CD4-positive, alpha-beta T cell treated with Interleukin-15 for 1 hour (primary cell): Measurements from ENCODE around the gene TATDN3.
A peak's percentile ranks its signal among the peaks of the same experiment; 100 is the strongest.
"Not testable (repeated sequence)": the region's sequence is repeated elsewhere in the genome, so short reads cannot be mapped to it uniquely, and the experiment has no call there.

Source experiments
- DNase-seq: peaks from one replicate; pipeline ENCODE4 v3.0.0-alpha.2; 2020

Gene TATDN3, protein sequence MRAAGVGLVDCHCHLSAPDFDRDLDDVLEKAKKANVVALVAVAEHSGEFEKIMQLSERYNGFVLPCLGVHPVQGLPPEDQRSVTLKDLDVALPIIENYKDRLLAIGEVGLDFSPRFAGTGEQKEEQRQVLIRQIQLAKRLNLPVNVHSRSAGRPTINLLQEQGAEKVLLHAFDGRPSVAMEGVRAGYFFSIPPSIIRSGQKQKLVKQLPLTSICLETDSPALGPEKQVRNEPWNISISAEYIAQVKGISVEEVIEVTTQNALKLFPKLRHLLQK

DNA sequence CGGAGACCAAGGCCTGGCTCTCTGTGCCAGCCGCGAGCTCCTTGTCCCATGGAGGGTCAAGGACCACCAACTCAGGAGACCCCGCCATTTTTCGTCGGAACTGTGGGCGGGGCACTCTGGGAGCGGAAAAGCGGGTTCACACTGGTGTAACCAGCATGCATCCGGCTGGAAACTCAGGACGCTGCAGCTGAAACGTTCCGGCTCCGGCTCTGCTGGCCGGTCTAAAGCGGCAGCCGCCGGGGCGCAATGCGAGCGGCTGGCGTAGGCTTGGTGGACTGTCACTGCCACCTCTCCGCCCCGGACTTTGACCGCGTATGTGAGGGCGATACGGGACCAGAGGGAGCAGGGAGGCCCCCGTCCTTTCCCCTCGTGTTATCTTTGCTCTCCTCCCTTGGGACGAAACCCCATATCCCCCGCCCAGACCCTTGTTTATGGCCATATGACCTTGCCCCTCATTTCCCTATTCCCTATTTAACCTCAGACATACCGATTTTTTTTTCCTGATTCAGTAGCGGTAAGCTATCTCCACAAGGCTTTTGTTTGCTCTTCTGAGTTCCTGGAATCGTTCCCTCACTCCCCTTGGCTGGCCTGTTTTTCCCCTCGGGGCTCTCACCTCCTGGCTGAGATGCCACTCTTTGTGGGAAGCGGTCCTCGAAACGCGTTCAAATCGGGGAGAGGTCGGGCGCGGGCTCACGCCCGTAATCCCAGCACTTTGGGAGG, at the start of gene TATDN3, which contains the start of gene NSL1:
Gene TATDN3 (plus strand): TSS at position 219 of the 720 bp plus-strand sequence. CDS start 28 bp downstream, at position 247.
Gene NSL1 (minus strand): TSS at position 102 of the 720 bp plus-strand sequence. CDS start 14 bp downstream, at position 88.
- peak; percentile 88 for DNase-seq

DNA sequence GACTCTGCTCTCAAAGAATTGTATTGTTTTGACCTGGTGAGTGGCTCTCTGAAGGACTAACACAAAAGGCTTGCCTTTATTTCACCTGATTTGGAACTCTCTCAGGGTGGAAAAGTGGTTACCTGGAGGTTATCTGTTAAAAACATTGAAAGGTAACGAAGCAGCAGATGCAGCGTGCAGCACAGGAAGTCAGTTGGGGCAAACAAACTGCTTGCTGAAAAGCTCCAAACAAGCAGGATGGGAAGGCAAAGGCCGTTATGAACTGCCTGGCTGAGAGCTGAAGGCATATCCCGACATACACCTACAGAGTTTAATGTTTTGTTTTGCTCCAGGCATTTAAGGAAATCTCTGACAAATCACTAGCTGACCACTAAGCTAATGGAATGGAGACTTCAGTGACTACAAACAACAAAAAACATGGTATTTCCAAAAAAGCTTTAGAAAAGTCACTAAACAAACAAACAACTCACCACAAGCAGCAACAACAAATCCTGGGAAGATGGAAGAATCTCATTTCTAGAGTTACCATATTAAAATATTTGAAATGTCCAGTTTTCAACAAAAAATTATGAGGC, 47.7 kb upstream of the TATDN3 start:
- DNase-seq, result no peak

DNA sequence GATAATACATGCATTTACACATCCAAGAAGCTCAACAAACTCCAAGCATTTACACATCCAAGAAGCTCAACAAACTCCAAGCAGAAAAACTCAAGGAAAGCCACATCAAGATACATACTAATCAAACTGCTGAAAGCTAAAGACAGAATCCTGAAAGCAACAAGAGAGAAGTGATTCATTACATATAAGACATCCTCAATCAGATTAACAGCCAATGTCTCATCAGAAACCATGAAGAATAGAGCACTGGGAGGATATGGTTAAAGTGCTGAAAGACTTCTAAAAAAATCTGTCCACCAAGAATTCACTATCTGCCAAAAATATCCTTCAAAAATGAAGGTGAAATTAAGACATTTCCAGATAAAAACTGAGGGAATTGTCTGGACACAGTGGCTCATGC, 46.4 kb upstream of the TATDN3 start:
- DNase-seq, result no peak

DNA sequence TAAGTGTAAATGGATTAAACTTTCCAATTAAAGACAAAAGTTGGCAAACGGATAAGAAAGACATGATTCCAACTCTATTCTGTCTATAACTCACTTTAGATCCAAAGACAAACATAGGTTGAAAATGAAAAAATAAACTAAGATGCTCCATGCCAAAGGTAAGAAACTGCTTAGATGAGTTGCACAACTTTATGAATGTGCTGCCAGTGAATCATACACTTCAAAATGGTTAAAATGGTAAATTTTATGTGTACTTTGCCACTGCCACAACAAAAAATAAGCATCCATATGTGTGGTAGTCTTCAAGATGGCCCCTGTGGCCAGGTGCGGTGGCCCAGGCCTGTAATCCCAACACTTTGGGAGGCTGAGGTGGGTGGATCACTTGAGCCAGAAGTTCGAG, 45.1 kb upstream of the TATDN3 start:
- DNase-seq, result no peak

DNA sequence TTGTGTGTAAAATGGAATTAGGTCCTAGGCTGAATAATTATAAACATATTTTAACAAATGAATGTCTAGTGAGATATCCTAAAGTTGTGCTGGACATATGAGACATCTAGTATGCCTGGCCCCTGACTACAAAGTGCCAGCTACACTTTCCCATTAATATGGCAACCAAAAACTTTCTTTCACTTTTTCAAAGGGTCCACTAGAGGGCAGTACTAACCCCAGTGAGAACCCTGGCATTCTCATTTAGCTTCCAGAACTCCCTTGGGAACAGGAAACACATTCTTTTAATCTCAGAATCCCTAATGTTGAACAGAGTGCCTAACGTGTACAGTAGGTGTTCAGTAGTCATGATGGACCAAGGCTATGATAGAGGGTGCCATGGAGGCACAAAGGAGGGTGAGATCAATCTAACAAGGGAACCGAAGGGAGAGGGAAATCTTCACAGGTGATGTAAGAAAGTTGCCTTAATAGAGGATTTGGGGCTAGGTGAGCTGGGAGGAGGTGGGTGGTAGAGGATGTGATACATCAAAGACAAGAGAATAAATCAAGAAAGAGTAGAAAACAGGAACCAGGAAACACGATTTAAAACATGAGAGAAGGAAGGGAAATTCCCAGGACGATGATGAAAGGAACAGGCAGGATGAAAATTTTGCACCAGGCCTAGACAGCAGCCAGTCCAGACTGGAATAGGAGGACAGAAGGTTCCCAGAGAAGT, 41.7 kb upstream of the TATDN3 start:
- no peak for DNase-seq

DNA sequence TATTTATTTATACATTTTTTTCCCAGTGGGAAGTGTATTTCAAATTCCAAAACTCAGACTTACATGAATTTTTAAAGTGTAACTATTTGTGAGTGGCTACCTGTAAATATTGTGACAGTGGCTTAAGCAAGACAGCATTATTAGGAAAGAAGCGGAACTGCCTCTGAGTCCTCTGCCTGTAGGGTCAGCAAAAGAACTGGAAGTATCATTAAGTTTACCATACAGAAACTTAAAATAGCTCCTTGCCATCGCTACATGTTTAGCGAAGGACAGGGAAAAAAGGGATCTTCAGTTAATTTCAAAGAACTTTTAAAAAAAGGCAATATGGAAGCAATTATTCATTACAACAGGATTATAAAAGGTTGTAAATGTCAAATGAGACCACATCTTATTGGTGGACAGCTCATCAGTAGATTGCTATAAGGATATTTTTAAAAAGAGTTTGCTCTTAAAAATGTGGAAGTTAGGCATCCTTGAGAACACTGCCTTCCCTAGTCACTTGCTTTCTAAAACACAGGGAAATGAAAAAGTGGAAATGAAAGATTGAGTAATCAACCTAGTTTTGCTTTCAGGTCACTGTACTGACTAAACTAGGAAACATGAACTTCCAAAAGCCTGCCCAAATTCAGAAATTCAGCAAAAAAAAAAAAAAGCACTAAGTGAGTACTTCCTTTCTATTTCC, 39.3 kb upstream of the TATDN3 start:
- DNase-seq, result no peak

DNA sequence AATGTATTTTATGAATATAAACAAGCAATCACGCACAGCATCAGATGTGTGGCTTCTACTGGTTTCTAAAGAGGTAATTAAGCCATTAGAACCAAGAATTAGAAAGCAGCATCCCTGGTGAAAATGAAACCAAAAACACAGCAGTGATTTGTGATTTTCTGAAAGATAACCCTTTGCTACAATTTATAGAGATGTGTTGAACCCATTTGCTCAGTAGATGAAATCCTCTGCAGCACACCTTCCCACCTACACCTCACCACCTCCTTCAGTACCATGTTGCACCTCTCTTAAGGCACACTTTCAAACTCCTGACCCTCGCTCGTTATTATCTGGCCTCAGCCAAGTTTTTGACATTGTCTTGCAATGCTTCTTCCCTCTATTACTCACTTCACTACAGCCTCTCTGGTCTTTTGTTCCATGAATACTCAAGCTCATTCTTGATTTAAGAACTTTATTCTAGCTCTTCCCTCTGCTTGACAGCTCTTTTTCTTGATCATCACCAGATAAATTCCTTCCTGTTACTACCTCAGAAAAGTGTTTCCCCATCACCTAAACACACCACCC, 38.7 kb upstream of the TATDN3 start:
- no peak for DNase-seq

DNA sequence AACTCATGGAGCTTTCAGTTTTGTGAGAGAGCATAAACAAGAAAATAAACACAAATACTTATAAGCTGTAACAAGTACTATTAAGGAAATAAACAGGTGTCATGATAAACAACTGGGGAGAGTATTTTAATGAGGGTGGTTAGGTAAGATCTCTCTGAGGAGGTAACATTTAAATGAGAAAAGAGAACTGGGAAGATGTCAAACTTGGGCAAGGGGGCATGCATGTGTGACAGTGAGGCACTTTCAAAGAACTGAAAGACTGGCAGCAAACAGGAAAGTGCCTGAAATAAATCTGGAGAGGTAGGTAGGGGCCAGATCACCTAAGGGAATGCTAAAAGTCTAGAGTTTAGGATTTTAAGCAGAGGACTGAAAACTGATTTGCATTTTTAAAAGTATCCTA, 37.9 kb upstream of the TATDN3 start:
- DNase-seq, result no peak

DNA sequence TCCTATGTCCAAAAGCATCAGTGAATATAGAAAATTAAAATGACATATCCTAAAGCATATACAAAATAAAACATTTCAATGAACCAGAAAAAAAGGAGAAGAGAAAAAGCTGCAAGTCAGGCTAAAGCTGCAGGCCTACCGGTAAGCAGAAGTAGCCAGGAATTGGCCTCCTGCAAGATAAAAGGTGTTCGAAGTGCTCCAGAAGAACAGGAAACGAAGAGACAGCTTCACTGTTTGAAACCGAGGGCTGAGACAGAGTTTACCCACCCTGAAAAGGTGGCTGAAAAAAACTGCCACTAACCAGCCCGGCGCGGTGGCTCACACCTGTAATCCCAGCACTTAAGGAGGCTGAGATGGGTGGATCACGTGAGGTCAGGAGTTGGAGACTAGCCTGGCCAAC, 37.5 kb upstream of the TATDN3 start:
- DNase-seq, result no peak

DNA sequence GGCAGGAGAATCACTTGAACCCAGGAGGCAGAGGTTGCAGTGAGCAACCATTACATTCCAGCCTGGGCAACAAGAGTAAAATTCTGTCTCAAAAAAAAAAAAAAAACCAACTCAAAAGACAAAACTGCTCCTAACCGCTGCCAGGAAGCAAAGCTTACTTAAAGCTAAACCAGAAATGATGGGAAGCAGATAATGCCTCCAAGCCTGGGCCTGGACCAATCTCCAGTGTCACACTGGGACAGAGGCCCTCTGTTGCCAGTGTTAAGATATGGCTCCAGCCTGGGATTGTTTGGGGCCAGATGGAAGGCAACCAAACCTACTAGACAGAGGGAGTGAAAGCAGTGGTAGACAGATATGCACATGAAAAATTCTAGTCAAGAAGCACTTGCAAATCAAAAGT, 37.0 kb upstream of the TATDN3 start:
- no peak for DNase-seq

DNA sequence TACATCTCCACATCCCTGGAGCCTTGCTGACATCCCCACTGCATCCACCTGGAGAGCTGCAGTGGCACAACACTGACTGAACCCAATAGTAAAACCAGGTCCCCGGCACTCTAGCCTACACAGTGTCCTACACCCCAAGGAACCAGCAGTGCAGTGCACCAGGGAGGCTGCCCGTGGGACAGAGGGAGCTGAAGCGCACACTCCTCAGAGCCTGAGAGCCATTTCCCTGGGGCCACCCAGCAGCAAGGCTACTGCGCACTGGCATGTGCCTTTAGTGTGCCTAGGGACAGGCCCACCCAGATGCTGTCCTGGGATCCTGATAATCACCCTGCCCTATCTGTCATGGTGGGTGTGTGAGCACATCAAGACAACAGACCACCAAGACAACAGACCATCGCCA, 32.0 kb upstream of the TATDN3 start:
- no peak for DNase-seq

DNA sequence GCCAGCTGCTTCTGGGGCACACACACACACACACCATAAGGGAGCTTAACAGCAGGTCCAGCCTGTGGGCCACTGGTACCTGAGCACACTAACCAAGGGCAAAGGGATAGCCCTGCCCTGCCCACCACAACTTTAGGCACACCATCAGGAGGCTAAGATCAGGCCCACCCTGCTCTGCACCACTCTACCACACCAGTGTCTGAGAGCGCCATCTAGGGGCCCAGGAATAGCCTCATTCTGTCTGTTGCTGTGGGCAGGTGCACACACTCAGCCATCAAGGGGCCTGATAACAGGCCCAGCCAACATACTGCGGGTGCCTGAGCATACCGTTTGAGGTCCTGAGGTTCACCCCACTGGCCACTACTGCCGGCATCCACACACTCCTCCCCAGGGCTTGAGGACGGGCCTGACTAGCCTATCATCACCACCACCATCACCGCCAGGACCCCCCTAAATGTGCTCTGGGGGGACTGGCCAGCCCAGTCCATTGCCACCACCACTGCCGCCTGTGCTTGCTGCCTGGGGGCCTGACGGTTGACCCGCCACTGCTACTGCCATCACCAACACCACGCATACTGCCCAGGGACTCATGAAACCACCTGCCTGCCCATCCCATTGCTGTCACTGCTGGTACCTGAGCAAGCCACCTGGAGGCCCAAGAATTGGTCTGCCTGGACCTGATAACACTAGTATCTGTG, 31.4 kb upstream of the TATDN3 start:
- DNase-seq, result no peak

DNA sequence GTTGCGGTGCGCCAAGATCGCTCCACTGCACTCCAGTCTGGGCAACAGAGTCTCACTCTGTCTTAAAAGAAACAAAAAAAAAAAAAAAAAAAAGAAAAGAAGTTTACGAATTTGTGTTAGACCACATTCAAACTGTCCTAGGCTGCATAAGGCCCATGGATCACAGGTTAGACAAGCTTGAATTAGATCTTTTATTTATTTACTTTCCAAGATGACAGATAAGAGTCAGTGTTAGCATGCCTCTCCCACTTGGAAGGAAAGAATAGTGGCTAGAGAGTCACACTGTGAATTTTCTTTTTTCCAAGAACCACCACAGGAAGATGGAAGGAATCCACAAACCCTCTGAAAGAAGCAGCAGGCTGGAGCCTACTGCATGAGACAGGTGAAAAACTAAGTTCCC, 29.5 kb upstream of the TATDN3 start:
- DNase-seq, result no peak

DNA sequence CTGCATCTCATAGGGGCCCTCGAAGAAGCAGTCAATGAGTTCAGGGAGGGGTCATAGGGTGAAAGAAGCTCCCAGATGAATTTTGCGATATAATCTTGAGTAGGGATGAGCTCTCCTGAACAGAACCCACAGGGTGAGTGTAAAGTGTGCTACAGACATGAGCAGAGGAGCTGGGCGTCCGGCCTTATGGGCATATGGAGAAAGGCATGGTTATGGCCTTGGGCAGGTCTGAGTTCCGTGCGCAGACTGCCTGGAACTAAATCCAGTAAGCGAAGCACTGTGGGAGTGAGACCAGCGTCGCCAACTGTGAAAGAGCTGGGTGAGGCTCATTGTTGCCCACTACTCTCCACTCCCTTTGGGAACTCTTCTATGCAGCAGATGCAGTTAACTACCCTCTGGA, 28.9 kb upstream of the TATDN3 start:
- DNase-seq, result no peak

DNA sequence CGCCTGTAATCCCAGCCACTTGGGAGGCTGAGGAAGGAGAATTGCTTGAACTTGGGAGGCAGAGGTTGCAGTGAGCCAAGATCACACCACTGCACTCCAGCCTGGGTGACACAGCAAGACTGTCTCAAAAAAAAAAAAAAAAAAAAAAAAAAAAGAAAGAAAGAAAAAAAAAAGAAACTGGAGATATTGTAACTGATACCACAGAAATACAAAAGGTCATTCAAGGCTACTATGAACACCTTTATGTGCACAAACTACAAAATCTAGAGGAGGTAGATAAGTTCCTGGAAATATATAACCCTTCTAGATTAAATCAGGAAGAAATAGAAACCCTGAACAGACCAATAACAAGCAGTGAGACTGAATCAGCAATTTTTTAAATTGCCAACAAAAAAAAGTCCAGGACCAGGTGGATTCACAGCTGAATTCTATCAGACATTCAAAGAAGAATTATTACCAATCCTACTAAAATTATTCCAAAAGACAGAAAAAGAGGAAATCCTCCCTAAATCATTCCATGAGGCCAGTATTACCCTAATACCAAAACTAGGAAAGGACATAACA, 26.9 kb upstream of the TATDN3 start:
- DNase-seq, result not testable (repeated sequence)

DNA sequence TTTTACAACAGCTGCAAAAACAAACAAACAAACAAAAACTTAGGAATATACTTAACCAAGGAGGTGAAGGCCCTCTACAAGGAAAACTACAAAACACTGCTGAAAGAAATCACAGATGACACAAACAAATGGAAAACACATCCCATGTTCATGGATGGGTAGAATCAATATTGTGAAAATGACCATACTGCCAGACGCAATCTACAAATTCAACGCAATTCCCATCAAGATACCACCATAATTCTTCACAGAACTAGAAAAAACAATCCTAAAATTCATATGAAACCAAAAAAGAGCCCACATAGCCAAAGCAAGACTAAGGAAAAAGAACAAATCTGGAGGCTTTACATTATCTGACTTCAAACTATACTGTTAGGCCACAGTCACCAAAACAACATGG, 24.9 kb upstream of the TATDN3 start:
- not testable (repeated sequence) for DNase-seq

DNA sequence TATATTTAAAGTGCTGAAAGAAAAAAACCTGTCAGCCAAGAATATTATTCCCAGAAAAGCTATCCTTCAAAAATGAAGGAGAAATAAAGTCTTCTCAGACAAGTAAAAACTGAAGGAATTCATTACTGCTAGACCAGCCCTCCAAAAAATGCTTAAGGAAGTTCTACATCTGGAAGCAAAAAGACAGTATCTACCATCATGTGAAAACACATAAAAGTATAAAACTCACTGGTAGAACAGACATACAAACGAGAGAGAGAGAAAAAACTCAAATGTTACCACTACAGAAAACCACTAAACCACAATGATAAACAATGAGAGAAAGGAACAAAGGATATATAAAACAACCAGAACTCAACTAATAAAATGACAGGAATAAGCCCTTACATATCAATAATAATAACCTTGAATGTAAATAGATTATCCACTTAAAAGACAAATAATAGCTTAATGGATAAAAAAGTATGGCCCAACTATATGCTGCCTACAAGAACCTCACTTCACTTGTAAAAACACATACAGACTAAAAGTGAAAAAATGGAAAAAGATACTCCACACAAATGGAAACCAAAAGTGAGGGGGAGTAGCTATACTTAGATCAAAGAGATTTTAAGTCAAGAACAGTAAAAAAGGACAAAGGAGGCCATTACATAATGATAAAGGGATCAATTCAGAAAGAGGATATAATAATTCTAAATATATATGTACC, 22.1 kb upstream of the TATDN3 start:
- DNase-seq, result no peak

DNA sequence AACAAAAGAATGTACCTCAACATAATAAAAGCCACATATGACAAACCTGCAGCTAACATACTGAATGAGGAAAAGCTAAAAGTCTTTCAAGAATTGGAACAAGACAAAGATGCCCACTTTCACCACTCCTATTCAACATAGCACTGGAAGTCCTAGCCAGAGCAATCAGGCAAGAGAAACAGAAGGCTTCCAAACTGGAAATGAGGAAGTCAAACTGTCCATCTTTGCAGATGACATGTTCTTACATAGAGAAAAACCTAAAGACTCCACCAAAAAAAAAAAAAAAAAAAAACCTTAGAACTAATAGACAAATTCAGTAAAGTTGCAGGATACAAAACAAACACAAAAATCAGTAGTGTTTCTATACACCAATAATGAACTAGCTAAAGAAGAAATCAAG, 20.4 kb upstream of the TATDN3 start:
- no peak for DNase-seq

DNA sequence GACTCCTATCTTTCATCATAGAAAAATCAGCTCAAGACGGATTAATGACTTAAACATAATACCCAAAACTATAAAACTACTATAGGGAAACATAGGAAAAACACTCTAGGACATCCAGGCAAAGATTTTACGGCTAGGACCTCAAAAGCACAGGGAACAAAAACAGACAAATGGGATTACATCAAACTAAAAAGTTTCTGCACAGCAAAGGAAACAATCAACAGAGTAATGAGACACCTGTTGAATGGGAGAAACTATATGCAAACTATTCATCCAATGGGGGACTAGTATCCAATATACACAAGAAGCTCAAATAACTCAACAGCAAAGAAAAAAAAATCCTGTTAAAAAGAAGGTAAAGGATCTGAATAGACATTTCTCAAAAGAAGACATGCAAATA, 18.7 kb upstream of the TATDN3 start:
- no peak for DNase-seq

DNA sequence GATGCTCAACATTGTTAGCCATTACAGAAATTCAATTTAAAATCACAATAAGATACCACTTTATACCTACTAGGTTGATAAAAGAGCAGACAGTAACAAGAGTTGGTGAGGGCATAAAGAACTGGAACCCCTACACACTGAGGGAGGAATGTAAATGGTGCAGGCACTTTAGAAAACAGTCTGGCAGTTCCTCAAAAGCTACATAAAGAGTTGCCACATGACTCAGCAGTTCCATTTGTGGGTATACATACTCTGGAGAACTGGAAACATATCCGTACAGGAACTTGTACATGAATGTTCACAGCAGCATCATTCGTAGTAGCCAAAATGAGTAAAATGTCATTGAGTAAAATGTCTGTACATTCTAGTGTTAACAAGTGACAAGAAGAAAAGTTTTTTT, 17.1 kb upstream of the TATDN3 start:
- no peak for DNase-seq

DNA sequence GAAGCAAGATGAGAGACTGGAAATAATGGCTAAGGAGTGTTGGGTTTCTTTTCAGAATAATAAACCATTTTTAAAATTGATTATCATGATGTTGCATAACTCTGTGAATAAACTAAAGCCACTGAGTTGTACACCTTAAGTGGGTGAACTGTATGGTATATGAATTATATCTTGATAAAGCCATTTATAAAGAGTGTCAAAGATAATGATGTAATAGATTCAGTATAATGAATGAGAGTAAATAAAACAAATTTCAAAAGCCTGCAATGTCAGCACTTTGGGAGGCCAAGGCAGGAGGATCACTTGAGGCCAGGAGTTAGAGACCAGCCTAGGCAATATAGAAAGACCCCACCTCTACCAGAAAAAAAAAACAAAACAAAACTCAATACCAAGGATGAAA, 16.5 kb upstream of the TATDN3 start:
- no peak for DNase-seq
